GM18517 (cell line): ENCODE results near the gene ABI3BP.
"Not testable (repeated sequence)": the region's sequence is repeated elsewhere in the genome, so short reads cannot be mapped to it uniquely, and the experiment has no call there.

Source experiments
- ATAC-seq: cut with Tn5 transposase; IDR thresholded peaks from one replicate; pipeline ENCODE4 v1.9.1; 2021; ENCODE audit warnings: mild to moderate bottlenecking, moderate library complexity; ENCODE audit not compliant: unreplicated experiment

The ABI3BP gene

DNA sequence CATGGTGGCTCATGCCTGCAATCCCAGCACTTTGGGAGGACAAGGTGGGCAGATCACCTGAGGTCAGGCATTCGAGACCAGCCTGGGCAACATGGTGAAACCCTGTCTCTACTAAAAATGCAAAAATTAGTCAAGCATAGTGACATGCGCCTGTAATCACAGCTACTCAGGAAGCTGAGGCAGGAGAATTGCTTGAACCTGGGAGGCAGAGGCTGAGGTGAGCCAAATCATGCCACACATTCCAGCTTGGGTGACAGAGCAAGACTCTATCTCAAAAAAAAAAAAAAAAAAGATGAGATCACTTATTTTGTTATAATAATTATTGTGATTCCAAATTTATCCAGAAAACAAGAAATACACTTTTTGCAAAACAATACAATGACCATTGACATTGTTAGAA lies 47.1 kb downstream of the ABI3BP start:
- not testable (repeated sequence) for ATAC-seq

DNA sequence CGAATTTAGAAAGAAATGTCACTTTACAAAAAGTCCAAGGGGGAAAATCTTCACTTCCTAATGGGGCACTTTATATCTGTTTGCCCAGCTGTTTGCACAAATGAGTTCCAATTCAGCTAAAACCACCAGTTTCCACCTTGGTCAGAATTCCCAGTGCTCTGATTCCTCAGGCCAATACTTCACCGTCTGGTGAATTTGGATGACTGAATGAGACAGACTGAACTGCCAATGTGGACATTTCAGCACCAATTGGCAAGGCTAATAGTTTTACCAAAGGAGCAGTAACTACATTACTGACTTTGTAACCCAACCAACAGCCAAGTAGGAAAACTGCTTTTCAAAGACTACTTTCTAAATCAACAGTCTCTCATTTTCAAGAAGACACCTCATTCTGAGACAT lies 51.8 kb downstream of the ABI3BP start:
- ATAC-seq, result no peak

DNA sequence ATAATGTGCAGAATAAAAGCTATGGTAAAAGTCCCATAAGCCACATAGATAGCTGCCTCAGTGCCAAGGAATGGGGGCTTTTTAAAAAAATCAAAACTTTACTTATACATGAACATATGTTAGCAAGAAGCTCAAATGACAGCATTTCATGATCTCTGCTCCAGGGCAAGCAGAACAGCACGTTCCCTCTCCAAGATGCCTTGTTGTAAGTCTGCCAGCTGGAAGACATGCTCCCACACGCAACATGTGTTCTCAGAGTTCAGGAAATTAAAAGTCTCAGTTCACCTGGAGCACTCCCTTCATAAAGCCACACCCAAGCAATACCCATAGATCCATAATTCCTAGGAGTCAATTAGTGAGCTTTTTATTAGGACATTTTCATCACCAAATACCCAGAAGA lies 52.2 kb downstream of the ABI3BP start:
- ATAC-seq, result no peak

DNA sequence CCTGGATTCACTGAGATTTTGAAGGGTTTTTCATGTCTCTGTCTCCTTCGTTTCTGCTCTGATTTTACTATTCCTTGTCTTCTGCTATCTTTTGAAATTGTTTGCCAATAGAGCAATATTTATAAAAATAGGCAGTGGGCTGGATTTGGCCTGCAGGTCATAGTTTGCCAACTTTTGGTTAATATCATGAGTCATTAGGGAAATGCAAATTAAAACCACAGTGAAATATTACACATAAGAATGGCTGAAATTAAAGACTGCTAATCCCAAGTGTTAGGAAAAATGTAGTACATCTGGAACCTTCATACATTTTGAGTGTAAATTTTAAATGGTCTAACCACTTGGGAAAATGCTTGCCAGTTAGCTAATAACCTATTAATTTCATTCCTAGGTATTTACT lies 56.3 kb downstream of the ABI3BP start:
- no peak for ATAC-seq

DNA sequence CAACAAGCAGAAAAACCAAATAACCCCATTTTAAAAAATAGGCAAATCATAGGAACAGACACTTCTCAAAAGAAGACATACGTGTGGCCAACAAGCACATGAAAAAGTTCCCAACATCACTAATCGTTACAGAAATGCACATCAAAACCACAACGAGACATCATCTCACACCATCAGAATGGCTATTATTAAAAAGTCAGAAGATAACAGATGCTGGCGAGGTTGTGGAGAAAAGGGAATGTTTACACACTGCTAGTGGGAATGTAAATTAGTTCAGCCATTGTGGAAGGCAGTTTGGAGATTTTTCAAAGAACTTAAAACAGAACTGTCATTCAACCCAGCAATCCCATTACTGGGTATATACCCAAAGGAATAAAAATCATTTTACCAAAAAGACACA lies 60.7 kb downstream of the ABI3BP start:
- ATAC-seq, result no peak

DNA sequence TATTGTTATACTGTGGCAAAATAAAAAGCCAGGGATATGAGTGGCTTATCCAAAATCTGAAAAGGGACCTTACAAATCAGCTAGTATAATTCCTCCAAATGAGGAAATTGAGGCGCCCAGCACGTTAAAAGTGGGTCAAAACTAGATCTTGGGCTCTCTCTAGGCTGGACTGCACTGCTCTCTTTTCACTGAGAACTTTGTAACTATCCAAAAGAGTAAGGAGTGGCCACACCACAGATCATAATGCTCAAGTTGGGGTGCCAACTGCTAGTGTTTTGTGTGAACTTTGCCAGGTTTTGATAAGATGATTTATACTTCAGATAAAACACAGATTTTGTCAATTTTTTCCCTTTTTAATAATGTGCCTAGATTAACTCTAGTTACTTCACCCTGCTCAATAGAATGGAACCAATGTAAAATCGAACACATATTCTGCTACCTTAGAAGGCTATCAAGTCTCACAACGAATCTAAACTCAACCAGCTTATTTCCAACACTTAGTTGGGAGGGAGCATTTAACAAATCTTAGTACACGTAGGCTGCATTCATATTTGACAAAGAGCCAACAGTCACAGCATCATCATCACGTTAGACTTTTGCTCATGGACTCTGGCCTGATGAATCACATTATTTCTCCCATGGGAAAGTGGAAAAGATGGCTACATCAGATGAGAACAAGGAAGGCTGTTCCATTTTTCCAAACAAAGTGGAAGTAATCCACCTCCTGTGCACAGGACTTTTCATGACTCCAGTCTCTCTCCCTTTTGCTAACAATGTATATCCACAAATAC lies 64.4 kb downstream of the ABI3BP start:
- no peak for ATAC-seq

DNA sequence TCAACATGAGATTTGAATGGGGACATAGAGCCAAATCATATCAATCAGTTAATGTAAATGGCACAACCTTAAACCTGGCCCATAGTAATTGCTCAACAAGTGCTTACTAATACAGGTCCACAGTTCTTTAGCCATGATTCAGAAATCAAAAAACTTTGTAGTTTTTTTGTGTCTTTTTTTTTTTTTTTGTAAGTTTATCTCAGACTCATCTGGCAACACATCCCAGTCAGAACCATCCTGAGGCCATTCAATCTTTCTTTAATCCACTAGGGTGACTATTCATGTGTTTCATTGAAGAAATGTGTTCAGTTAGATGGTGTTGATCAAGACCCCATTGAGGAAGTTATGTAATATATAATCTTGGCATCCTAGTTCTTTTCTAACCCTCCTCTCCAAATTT lies 65.4 kb downstream of the ABI3BP start:
- no peak for ATAC-seq

DNA sequence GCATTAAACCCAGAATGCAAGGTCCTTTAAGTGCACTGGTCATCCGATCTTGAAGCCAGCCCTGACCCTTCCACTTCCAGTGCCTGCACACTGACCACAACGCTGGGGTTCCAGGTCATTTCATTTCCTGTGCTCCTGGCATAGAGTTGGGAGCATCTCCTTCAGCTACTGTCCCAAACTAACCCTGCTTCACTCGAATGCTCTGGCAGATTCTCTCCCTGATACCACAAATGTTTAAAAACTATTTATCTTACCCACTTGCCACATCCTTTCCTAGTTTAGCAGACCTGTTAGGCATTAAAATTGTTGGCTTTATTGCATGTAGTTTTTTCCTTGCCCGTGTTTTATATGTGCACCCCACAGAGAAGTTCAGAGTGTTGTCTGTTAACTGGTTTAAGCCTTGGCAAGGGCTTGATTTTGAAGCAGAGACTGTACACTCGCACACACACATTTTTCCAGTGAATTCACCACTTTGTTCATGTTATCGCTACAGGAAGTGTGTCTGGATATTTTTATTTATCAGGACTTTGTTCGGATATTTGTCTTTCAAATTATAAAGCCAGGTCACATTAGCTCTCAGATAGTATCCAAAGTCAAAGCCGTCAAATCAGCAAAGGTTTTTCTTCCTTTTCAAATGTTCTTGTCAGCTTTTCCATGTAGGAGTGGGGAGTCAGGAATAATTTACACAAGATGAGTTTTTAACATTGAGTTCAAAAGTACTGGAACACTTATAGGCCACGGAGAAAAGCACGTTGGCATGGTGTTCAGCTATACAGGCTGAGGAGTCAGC lies 77.3 kb downstream of the ABI3BP start:
- no peak for ATAC-seq

DNA sequence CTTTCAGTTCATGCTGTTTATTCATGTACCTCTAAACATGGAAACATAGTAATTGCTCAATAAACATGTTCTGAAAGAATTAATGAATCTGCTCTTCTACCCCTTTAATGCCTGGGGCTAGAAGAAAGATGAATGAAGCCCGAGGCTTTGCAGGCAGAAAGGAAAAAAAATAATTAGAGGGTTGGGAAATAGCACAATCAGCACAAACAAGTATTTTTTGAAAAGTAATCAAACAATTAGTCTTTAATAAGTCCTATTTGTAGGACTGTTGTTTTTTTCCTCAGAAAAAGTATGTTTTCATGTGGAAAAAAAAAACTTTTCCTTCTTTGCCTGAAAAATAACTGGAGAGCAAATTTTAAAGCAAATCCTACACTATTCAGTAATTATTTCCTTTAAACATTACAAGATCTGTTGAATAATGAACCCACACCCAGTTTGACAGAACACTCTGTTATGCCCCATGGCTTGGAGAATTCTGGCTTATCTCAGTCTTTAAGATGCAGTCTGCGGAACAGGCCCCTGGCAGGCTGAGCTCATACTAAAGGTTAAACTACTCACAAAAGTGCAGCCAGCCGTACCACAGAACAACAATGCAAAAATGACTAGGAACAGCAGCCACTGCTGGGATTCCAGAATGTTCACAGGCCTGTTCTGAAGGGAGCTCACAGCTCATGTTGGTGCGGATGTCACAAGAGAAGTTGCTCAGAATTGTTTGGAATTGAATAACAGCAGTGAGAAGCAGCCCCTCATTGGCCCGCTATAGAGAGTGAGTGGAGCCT lies 79.2 kb downstream of the ABI3BP start:
- ATAC-seq, result no peak

DNA sequence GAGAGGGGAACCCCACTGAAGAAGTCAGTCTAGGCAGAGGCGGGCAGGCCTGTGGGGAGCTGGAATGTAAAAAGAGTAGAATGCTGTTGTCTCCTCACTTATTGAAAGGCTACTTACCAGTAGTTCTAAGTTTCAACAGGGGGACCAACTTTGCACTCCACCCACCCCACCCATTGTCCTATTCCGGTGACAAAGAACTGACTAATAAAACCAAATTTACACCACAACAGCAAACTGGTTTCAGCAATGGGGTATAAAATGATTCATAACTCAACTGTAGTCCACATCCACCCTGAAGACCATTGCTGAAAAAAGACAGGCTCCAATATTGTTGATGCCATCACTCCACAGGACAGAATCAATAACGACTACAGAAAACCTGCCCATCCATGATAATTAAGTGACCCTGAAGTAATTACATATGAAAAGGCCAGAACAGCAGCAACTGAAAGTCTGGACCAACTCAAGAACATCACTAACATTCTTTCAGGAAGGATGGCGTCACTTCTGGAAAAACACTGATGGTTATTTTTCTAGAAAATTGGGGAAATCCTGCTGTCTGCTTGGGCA lies 80.2 kb downstream of the ABI3BP start:
- ATAC-seq, result no peak

DNA sequence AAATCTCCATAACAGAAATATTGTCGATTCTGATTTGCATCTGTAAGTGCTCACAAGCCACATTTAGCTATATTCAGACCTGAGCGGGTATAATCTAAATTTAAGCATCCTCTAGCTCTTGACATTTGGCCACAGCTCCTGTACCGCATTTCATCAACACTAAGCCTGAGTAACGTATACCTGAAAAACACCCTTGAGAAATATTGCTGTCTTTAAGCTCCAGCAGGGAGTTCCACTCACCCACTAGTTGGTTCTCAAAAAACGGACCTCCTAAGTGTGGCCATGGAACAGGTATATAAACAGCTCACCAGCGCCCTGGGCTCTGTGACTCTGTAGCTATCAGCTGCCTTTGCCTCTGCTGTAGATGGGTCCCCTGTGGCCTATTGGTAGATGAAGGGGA lies 80.7 kb downstream of the ABI3BP start:
- ATAC-seq, result no peak

DNA sequence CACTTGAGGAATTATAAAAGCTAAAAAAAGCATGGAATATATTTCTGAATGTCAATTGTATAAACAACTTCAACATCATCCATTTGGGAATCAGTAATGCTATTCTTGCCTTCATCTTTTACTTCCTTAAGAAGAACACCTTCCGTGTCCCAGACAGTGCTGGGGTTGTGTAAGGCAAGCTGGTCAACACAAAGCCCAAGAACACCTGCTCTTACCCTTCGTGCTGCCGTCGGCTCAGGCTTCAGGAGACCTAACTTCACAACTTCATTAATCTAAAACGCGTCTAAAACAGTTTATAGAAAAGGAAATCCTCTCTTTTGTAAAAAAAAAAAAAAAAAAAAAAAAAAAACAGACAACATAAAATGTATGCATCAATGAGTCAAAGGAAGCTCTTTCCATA lies 81.3 kb downstream of the ABI3BP start:
- no peak for ATAC-seq

DNA sequence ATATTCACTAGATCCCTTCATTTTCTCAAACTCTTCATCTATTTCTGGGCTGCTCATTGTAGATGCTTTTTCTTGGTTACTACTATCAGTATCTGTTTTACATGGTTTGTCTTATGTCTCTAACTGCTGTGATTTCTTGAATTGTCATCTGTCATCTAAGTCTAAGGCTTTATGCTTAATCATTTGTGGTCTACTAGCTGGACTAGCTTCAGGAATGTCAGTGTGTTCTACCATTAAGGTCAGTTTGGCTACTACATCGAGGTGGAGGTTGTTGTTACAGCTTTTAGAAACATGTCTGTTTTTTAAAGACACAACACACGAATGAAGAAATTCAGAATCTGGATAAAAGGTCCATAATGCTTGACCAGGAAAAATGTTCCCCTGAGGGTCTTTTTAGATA lies 82.2 kb downstream of the ABI3BP start:
- no peak for ATAC-seq

DNA sequence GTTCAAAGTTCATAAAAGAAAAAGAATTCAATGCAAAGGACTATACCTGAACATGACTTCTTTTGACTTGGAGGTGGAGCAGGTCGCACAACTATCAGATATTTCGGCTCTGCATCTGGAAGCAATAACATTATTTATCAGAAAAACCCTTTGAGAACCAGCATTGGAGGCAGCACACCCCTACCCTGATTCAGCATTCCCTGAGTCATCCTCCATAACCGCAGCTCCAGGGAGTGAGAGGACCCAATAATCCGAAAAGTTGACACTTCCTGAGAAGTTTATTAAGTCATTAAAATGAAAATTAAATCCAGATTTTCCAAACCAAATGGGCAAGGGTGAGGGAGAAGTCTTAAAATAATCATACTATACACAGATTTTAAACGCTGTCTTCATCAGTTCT lies 90.6 kb downstream of the ABI3BP start:
- ATAC-seq, result no peak

DNA sequence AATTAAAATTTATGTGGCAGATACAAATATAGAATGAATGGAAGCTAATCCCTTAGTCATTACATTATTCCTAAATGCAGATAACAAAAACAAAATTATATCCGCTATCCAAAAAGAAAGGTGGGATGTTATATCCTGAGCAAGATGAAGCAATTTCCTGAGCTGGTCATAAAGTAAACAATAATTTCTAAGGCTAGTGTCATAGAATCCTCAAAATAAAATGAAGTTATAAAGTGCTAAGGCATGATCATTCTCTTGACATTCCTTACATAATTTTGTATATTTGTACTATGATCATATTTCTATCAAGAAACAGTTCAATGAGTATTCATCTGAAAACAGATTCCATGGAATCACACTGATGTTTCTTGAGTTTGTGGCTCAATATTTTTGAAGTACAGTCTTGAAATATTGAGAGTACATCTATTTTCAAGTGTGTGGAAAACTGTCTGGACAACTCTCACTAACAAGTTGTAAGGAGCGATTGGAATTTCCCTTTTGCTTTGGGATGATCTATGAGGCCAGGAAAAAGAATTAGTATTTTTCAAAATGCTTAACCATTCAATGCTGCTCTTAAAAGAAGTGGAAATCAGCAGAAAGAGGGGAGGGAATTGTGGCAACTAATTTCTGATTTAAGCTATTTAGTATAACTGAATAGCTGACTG lies 92.4 kb downstream of the ABI3BP start:
- ATAC-seq, result no peak

DNA sequence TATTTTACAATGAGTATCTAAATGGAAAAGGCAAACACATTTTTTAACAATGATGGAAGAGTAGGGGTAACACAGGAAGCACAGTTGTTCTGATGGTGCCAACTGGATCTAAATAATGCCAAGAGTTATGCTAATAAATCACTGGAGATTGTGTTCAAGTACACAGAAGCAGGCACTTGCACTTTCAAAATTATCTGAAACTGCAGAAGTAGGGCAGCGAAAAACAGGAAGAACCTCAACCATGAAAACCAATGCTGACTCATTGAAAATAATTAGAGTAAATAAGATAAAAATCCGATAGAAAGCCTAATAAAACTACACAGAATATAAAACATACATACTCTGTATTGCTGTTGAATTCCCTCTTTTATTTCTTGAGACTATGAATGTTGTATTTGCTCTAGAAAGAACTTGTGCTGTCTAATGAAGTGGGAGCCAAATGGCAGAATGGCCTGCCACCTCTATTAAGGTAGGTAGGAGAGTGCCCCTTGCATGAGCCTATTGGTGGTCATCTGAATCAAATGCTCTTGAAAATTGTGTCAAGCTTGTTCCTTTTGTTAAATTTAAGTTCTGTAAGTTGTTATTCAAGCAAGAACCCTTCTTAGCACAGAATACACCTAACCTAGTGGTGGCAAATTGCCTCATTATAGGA lies 93.7 kb downstream of the ABI3BP start:
- ATAC-seq, result peak; percentile 88

DNA sequence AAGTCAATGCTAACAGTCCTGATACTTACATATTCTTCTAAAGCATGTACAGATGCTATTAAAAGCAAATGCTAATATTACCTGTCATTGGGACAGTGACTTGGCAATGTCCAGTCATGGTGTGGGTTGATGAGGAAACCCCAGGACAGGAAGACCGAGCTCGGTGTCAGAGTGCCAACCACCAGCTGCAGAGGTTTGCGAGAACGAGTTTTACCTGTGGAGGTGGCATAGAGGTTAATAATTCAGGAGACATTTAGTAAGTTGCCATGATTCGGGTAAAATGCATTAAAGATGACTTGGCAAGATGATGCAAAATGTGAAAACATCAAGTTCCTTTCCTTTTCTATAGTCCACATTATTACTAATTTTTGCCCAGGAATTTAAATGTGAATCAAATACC lies 94.5 kb downstream of the ABI3BP start:
- ATAC-seq, result no peak

DNA sequence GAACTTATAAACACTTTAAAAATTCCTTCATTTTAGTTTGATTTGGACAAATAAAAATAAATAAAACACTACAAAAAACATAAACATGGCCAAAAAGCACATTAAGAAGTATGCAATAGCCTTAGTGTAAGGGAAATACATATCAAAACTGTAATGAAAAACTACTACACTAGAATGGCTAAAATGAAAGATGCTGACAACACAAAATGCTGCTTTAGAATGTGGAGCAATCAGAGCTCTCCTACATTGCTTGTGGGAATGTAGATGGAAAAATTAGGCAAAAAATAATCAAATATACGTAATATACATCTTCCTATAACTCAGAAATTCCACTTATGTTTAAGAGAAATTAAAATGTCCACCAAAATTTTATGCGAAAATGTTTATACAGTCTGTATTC lies 96.2 kb downstream of the ABI3BP start:
- ATAC-seq, result no peak

DNA sequence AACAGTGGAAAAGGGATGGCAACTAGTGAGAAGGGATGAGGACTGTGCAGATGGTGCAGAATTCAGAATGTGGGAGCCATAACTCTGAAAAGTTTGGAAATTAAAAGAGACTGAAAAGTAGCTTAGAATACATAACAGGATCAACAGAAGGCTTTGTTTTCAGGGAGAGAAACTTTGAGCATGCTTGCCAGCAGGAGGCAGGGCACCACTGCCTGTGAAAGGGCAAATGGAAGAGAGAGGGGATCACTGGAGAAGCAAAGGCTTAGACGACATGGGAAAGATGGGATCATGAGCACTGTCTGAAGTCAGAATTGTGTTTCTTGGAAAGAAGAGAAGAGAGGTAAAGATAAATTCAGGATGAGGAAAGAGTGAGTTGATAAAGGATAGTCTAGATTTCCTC lies 99.6 kb downstream of the ABI3BP start:
- ATAC-seq, result no peak

DNA sequence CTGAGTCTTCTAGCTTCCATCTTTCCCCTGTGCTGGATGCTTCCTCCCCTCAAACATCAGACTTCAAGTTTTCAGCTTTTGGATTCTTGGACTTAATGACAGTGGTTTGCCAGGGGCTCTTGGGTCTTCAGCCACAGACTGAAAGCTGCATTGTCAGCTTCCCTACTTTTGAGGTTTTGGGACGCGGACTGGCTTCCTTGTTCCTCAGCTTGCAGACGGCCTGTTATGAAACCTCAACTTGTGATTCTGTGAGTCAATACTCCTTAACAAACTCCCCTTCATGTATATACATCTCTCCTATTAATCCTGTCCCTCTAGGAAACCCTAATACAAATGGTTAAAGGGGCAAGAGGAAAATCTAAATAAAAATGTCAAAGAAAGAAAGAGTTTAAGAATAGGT lies 100.1 kb downstream of the ABI3BP start:
- ATAC-seq, result no peak
